HG03280 (cell line): ENCODE results near the gene PRPF4.
"Not testable (repeated sequence)": the region's sequence is repeated elsewhere in the genome, so short reads cannot be mapped to it uniquely, and the experiment has no call there.

ENCODE experiments used
- ATAC-seq: cut with Tn5 transposase; IDR thresholded peaks from one replicate; pipeline ENCODE4 v1.9.1; 2021; ENCODE audit warnings: mild to moderate bottlenecking, moderate library complexity; ENCODE audit not compliant: unreplicated experiment

Gene PRPF4

GRCh38 chr9:113267911-113268566 is 7.4 kb upstream of the PRPF4 start:
- no peak for ATAC-seq

GRCh38 chr9:113269355-113269754 is 6.1 kb upstream of the PRPF4 start:
- no peak for ATAC-seq

- no peak for ATAC-seq
Observed at GRCh38 chr9:113269871-113270270, 5.6 kb upstream of the PRPF4 start.

- ATAC-seq, result peak; percentile 24
Observed at GRCh38 chr9:113274474-113275156, 843 bp upstream of the PRPF4 start.

GRCh38 chr9:113278840-113279239 is 3.4 kb downstream of the PRPF4 start:
- no peak for ATAC-seq

- ATAC-seq, result no peak
Observed at GRCh38 chr9:113281356-113281755, 5.9 kb downstream of the PRPF4 start.

GRCh38 chr9:113289091-113289490 is 13.6 kb downstream of the PRPF4 start:
- ATAC-seq, result no peak

GRCh38 chr9:113290052-113290607 is 14.7 kb downstream of the PRPF4 start:
- no peak for ATAC-seq

- no peak for ATAC-seq
Observed at GRCh38 chr9:113293285-113293878, 17.9 kb downstream of the PRPF4 start.

GRCh38 chr9:113296247-113296646 is 20.8 kb downstream of the PRPF4 start:
- ATAC-seq, result not testable (repeated sequence)

- no peak for ATAC-seq
Observed at GRCh38 chr9:113296796-113297558, 21.5 kb downstream of the PRPF4 start.

GRCh38 chr9:113298311-113298710 is 22.9 kb downstream of the PRPF4 start:
- no peak for ATAC-seq

GRCh38 chr9:113298924-113299770 is 23.7 kb downstream of the PRPF4 start:
- no peak for ATAC-seq

- no peak for ATAC-seq
Observed at GRCh38 chr9:113299800-113300292, 24.4 kb downstream of the PRPF4 start.

- ATAC-seq, result no peak
Observed at GRCh38 chr9:113301548-113301947, 26.1 kb downstream of the PRPF4 start.

GRCh38 chr9:113302792-113303418 is 27.4 kb downstream of the PRPF4 start, which contains the start of gene RNF183:
Gene RNF183, minus strand, starts transcription at chr9:113303376. Its CDS starts 5,192 bp downstream, at chr9:113298184.
- ATAC-seq, result no peak

GRCh38 chr9:113306566-113306965 is 31.1 kb downstream of the PRPF4 start:
- ATAC-seq, result no peak

- no peak for ATAC-seq
Observed at GRCh38 chr9:113307396-113307975, 32.0 kb downstream of the PRPF4 start.

GRCh38 chr9:113309204-113309813 is 33.9 kb downstream of the PRPF4 start:
- ATAC-seq, result no peak
